GM21737 (cell line): ENCODE measurements around the gene RPL31.

Source experiments
- ATAC-seq: cut with Tn5 transposase; IDR thresholded peaks from one replicate; pipeline ENCODE4 v1.9.1; 2021; ENCODE audit warnings: mild to moderate bottlenecking, moderate library complexity; ENCODE audit not compliant: unreplicated experiment

Gene RPL31

DNA sequence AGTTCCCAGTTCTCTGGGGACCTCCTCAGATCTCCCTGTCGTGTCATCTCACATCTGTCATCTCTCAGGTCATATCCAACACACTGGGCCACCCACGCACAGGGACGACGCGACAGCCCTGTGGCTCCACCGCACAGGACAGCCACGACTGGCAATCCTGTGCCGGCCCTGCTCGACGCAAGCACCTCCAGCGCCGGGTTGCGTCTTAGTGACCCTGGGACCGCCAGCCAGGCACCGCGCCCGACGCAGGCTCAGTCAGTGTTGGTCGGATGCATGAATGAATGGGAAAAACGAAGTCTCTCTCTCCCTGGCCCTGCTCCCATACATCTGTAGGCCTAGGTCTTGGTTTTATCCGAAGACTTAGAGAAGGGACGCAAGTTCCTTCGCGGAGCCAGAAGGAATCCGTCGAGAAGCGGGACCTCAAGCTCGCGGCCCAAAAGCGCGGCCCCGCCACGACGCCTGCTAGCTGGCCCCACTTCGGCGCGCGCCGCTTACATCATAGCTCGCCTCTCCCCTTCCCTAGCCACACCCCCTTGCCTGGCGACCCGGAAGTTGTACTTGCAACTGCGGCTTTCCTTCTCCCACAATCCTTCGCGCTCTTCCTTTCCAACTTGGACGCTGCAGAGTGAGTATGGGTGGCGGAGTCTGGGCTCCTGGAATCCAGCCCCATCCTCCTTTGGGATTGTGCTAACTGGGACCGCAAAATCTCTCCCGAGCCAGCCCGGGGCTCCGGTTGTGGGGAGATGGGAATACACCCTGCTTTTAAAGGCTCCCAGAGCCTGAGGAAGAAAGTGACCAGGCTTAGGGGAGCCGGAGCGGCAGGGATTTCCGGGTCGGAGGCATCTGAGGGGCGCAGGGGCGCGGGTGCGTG is at the start of gene RPL31:
RPL31 (plus strand) TSS at position 599 of the 871 bp plus-strand sequence. CDS start 413 bp downstream, outside the sequence.
- ATAC-seq, result peak; percentile 96

DNA sequence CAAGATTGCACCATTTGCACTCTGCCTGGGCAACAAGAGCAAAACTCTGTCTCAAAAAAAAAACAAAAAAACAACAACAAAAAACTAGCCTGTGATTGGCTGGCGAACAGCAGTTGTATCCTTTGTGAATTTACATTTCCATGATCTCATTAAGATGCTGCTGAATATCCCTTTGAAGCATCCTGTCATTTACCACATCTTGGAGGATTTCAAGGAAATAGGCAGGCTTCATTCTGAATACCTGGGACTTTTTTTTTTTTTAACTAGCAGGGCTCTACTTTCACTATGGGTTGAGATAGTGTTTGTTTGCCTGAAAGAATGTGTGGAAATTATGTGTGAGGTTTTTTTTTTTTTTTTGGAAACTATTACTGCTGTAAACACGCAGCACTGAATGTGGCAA is 49.6 kb upstream of the RPL31 start:
- no peak for ATAC-seq

DNA sequence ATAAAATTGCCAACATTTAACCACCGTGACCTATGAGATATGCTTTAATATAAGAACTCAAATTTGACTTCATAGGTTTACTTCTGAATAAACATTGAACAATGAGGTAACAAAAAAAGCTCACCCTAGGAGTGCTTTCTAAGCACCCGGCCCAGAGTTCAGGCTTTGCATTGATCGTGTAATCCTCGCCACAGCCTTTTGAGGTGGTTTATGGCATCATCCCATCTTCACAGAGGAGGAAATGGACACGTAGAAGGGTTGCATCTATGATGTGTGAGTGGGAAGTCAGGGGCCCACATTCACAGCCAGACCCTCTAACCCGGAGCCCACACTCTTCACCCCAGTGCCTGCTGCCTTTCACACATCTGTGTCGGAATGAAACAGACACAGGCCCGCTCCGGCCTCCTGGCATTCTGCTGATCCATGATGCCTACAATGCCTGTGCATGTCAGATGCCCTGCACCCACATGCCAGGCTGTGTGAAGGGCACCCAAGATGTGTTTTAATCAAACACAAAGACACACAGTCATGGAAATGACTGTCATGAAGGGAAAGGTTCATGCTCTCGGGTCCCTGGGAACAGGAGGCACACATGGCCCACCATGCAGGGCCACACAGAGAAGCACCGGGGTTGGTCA is 48.6 kb upstream of the RPL31 start:
- ATAC-seq, result no peak

DNA sequence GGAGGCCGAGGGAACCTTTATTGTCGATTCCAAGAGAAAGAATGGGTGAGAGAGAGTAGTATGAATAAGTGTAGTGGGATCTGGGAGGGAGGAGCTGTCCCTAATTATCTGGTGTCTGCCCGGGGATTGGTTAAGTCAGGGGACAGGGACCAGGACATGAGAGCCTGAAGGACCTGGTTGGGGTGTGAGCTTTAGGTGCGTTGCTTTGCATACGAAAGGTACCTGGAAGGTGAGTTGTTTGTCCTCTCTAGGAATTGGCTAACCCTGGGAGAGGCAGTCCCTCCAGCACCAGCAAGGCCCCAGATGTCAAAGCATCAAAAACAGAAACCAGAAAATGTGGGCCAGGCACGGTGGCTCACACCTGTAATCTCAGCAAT is 48.1 kb upstream of the RPL31 start:
- ATAC-seq, result no peak

DNA sequence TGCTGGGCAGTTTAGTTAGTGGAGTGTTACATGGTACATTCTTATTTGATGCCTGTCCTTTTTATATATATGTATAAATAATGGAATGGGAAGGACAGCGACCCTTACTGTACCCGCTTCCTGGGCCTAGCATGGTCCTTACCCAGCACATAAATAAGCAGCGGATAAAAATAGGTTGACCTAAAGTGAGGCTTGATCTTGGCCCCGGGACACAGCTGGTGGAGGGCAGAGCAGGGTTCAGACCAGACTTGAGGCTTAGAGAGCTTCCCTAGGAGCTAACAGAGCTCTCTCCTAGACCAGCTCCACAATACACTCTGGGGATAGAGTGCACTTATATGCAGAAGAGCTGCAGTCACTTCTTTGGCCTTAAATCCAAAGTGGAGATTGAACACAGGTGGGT is 46.9 kb upstream of the RPL31 start:
- ATAC-seq, result no peak

DNA sequence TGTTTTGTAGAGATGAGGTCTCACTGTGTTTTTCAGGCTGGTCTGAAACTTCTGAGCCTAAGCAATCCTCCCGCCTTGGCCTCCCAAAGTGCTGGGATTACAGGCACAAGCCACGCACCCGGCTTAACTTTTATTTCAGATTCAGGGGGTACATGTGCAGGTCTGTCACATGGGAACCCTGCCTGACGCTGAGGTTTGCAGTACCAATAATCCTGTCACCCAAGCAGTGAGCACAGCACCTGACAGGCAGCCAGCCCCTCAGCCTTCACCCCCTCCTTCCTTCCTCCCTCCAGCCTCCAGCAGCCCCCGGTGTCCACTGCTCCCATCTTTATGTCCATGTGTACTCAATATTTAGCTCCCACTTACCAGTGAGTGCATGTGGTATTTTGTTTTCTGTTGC is 46.0 kb upstream of the RPL31 start:
- ATAC-seq, result no peak

DNA sequence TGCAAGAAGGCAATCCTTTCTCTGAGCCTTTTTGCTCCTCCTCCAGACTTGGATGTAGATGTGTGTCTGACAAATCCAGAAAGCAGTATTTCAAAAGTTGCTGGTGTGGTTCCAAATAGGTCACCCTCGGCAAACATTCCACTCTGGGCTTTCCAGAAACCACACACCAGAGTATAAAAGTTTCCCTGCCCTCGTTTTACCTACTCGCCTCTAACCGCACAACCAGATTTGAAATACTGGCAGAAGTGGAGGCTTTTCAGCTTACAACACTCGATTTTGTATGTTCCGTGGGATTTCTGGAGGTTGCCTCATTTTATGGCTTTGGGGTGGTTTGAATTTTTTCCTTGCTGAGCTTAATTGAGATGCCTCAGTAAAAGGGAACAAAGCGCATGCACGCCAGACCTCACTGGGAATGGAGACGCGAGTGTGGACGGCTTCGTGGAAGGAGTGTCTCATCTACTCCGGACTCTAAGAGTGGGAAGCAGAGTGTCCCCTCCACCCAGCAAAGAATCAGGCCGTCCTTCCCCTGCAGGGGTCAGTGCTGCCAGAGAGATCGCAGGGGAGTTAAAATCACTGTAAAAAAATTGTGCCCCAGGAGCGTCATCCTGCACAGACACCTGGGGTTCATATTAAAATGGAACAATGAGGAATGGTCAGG is 44.0 kb upstream of the RPL31 start:
- no peak for ATAC-seq

DNA sequence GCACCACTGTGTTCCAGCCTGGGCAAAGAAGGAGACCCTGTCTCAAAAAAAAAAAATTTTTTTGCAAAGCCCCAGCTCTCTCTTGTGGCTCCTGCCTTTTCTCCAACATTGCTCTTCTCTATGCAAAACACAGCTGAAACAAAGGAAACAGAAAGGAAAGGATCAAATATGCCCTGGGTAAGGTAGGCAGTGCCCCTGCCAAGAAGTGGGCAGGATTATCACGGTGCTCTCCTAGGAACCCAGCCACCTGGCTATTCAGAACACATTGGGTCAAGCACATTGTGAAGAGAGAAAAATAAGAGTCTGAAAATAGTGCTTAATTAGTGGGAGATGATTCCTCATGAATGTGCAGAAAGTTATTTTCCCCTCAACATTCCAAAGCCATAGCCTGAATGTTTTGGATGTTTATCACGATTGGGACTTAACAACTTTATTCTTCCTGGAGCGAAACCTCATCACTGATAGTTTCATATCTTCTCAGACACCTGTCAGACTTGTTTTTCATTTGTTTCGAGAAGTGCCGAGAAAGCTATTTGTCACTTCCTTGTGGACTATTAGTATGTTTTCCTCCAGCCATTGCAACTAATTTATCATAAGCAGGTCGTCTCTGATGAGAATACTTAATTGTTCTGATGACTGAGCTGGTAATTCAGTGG is 42.7 kb upstream of the RPL31 start:
- ATAC-seq, result no peak

DNA sequence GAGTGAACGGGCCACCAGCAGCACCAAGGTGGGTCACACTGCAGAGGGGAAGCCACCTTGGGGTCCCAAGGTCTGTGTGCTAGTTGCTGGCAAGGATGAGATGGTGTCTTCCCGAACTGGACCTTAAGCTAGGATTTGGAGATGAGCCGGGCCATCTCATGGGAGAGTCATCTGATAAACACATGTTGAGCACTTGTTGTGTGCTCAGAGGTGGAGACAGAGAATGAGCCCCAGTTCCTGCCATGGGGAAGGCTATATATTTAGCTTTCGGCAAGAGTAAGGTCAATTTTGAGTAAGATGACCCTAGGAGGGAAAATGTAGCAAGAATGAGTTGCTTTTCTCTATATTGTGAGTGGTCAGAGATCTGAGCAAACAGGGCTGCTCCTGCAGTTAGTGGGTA is 41.4 kb upstream of the RPL31 start:
- ATAC-seq, result no peak

DNA sequence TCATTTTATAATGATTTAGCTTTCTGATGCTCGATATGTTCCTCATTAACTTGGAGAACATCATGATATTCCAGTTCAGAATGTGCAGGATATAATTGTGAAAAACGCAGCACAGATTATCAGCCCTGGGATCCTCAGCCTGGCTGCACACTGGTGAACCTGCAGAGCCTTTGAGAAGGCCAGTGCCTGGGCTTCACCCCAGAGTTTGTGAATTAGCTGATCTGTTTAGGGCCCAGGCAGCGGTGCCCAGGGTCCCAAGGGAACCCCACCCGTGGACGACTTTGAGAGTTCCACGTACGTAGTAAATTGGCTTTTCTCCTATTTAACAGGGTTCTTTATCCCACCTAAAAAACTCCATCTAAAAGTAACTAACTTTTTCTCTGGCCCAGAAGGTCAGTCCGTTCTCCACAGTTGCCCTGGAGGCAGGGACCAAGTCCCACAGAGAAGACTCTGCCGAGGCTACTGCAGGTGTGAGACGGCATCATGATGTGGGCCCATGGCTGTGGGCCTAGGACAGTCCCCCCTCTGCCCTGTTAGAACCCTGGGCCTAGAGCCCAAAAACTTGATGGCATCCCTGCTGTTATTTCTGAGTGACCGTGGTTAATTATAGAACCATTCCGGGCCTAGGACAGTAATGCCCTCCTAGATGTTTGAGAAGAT is 39.6 kb upstream of the RPL31 start:
- ATAC-seq, result no peak

DNA sequence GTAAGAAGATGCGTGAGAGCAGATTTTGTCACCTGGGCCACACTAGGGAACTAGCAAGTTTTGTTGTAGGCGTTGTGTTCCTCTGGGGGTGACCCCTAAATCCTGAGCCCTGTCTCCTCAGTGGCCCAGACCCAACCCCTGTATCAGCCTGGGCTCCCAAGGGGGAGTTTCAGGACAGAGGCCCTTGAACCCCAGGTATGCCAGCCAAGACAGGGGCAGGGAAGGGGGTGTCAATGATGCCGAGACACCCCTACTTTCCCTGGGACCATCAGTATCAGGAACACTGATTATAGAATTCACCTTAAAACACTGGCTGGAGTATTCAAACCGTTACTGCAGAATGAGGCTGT is 39.1 kb upstream of the RPL31 start:
- ATAC-seq, result no peak

DNA sequence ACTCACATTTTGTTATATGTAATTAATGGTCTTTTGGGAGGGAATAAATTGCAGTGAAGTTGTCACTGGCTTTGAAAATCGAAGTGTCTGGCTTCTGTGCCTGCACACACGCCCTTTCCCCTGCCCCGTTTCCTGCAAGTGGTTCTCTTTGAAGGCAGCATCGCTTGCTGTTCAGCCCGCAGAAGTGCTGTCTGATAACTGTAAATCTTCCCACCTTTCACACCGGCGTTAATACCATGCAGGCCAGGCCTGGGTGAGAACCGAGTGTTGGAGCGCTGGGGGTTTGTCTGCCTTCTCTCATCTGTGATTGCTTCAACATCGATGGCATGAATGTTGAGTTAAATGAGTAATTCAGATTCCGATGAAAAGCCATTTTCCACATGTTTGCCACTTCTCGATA is 37.9 kb upstream of the RPL31 start:
- ATAC-seq, result no peak

DNA sequence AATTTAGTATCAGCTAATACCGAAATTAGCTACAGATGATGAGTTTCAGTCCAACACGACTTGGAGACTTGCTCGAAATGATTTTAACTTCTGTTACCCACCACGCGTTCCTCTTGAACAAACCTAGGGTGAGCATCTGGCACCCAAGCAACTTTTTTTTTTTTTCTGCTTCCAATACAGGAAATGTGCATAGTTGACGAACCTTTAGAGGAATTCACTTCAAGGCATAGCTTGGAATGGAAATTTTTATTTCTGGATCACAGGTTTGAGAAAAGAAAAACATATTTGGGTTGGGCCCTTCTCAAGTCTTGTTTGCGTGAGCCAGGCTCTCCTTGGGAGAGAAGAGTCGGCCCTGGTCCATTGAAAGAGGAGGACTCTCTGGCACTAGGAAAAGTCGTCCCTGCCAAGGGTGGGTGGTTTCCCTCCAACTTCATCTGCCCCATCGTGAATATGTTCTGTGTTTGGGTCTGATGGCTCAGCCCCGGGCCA is 37.4 kb upstream of the RPL31 start:
- no peak for ATAC-seq

DNA sequence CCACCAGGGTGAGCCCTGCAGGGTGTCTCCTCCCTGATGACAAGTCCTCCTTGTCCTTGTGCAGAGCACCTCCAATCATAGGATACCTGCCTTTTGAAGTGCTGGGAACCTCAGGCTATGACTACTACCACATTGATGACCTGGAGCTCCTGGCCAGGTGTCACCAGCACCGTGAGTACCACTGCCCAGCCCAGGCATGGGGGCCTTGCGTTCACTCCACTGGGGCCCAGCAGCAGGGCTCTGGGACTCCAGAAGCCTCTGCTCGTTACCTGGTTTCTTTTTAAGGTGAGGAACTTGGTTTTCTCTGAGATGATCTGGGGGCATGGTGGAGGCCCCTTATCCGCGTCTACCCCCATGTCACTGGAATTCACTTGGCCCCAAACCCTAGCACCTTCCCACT is 36.5 kb upstream of the RPL31 start:
- no peak for ATAC-seq

DNA sequence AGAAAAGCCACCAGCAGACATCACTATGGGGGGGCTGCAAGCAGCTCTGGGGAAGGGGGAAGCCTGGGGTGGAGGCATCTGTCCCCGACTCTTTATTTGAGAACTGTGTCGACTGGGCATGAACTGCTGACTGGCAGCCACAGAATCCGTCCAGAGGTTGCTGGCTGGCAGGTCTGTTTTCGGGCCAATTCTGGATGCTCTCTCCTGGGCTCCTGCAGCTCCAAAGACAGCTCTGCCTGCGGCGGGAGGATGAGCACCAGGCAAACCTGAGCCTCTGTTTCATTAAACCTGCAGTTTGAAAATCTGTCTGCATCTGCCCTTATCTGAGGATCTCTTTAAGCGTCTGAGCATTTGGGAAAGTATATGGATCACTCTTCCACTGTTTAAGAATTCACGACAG is 34.4 kb upstream of the RPL31 start:
- no peak for ATAC-seq

DNA sequence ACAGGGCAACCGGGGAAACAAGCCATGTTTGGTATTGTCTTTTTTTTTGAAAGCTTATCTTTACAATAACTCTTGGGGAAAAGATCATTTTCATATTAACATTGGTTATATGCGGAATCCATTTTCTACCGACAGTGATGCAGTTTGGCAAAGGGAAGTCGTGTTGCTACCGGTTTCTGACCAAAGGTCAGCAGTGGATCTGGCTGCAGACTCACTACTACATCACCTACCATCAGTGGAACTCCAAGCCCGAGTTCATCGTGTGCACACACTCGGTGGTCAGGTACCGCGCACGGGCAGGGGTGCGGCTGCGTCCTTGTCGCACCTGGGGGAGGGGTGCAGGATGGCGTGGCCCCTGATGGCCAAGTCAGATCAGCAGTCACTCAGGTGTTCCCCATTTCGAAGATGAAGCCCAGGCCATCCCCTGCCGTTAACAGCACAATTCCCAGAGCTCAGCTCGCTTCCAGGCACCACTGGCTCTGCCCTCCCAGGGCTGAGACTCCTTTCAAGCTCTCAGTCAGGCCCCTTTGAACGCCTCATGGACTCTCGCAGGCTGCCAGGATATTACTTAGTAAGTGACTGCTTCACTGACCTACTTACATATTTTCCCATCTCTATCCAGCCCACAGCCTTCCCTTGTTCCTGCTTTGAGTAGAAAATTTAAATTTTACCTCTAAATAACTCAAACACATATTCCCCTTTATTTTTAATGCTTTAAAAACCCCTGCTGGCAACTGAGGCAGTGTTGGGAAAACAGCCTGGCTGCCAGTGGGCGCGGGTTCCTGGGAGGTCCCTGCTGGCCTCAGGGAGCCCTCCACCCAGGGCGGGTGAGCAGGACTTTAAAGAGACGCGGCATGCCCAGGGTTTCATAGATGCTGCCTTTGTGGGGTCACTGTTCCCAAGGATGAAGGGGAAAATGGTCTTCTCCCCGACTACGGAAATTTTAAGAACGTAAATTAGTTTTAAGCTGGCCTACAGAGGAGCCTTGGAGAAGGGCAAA is 33.6 kb upstream of the RPL31 start:
- ATAC-seq, result no peak

DNA sequence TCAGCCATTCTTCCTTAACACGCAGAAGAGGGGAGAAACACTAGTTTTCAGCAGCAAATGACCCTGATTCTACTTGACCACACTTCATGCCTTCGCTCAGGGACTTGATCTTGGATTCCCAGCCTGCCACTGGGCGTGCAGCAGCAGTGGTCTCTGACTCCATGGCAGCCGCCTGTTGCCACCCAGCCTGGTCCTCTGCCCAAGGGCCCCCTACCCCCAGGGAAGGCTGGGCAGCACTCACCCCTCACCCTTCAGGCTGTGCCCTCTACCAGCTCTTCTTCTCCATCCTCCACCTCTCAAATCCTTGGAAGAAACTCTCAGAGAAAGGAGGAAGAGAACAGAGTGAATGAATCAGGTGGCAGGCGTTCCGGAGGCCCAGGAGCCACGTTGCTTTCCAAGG is 32.1 kb upstream of the RPL31 start:
- ATAC-seq, result no peak

DNA sequence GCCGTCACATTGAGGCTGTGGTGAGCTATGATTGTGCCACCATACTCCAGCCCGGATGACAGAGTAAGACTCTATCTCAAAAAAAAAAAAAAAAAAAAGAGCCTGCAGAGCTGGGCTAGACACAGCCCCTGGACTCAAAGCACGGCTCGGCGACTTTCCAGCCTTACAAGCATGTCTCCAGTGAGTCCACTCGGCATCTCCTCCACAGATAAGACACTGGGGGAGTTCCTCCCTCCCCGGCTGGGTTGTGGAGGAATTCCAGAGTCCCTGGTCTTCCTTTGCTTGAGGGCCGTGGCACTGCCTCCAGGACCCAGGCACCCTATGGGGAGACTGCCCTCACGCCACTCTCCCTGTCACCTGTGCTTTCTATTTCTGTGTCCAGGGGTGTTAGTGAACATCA is 30.9 kb upstream of the RPL31 start:
- ATAC-seq, result no peak

DNA sequence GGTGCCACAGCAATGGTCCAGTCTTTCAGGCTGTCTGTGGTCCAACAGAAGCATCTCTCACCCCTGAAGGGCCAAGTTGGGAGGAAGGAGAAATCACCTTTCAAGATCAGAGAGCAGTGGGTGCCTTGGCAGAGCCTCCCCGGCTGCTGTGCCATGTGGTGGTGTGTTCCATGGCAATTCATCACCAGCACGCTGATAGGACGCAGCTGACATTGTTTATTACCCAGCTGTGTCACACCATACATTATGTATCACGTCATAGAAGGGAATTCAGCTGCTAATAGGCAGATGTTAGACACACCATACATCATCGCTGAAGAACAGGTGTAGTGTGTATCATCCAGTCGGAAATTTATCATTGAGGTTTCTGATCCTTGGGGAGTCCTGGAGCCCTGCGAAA is 29.6 kb upstream of the RPL31 start:
- no peak for ATAC-seq
